Cardiac muscle cell (in vitro differentiated cells and primary cell): Measurements from ENCODE around the gene EBF3. TPM values are rescaled to one million over a fixed set of nuclear protein-coding genes. Genes with fewer than 3 reads are reported as not detected.

Experiments used
- DNase-seq, 2 donors: peaks; one replicate each; pipeline versions ENCODE4 v3.0.0 to v3.0.0-alpha.2; 2010 to 2017; ENCODE audit warnings: low read depth in 1 of 2, low spot score in 1 of 2
- H3K27ac ChIP-seq: fragments of 200-600 bp; sonication (generic); 2 replicates; pipeline ENCODE4 v1.5.1; 2016
- H3K27me3 ChIP-seq: fragments of 200-600 bp; sonication (generic); 2 replicates; pipeline ENCODE4 v1.6.0; 2016; ENCODE audit warnings: control low read depth
- H3K36me3 ChIP-seq: fragments of 200-600 bp; sonication (generic); 2 replicates; pipeline ENCODE4 v1.5.1; 2016; ENCODE audit warnings: control low read depth
- H3K4me1 ChIP-seq: fragments of 200-600 bp; sonication (generic); 2 replicates; pipeline ENCODE4 v1.8.1; 2017; ENCODE audit warnings: low read depth, mild to moderate bottlenecking, mixed run types
- H3K4me3 ChIP-seq: fragments of 200-600 bp; sonication (generic); 2 replicates; pipeline ENCODE4 v1.5.1; 2016; ENCODE audit warnings: mild to moderate bottlenecking
- H3K9me3 ChIP-seq: fragments of 200-600 bp; sonication (generic); 2 replicates; pipeline ENCODE4 v1.5.1; 2017; ENCODE audit warnings: low read depth, mild to moderate bottlenecking, control low read depth
- CTCF ChIP-seq: IDR thresholded peaks from 2 replicates; pipeline ENCODE4 v1.5.1; 2012; ENCODE audit warnings: low read depth, mild to moderate bottlenecking, low read length
- polyA plus RNA-seq: library from polyadenylated mRNA; unstranded; fragments of >200 nt; fragmentation: Nextera tagmentation; extraction: Ambion mirVana; gene quantifications from 2 replicates; pipeline ENCODE4 v1.2.1, GENCODE V29; 2016
- total RNA-seq: library from RNA; depleted of rRNA; stranded (reverse); fragments of >200 nt; gene quantifications from 2 replicates; pipeline ENCODE4 v1.2.3, GENCODE V29; 2016

Gene EBF3
- total and polyA plus RNA-seq, 2 experiments from 2014 or later = 0.61 to 2.8 TPM

DNA sequence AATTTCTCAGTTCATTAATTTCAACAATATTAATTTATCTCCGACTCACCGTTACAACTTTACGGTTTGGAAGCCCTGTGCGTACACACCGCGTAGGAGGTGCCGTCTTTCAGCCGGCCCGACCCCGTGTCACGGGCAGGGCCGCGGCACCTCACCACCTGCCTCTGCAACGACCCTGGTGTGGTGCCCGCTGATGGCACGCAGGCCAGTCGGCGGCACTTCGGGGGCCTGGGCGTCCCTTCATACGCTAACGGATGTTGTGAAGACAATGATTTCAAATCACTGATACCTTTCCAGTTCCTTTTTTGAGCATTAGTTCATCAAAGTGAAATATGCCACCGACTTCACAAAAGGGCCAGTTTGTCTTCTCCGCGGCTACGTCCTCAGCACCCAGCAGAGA, 125.3 kb downstream of the EBF3 start:
- Histone ChIP-seq H3K4me3 (no peak overlapping the region), H3K9me3 (no peaks in the 10 kb centered on the region), H3K4me1 (peaks cover 6% of the 10 kb centered on the region), H3K27ac (no peak overlapping the region), H3K36me3 (no peaks in the 10 kb centered on the region), H3K27me3 (no peaks in the 10 kb centered on the region)
- no peak for DNase-seq
- TF ChIP-seq CTCF = no peak

DNA sequence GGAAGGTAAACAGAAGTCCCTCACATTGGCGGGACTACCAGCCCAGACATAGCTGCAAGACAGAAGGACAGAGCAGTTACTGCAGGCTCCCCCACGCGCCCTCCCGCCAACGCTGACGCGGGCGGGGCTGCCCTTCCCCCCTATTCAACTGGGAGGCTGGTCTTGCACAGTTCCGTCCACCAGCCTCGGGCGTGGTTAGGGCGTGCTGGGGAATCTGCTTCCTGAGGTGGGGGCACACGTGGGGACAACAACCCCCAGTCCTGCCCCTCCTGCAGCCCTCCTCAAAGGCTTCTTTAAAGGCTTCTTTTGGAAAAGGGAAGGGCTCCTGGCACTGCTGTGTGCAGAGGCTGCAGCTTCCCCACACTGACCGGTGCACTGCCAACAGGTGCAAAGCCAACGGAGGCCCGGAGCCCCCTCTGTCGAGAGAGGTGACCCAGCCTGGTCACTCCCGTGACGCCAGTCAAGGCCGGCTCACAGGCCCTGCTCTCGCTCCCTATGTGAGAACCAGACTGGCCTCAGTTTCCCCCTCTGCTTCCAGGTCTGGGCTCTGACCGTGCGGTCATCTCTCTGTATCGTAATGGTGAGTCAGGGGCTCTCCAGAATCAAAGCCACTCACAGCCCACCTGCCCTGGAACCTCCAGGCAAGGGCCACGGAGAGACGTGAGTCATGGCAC, 126.0 kb downstream of the EBF3 start:
- DNase-seq = no peak
- H3K9me3 ChIP-seq = no peaks in the 10 kb centered on the region
- no peak overlapping the region for H3K4me3 ChIP-seq
- peaks cover 12% of the 10 kb centered on the region for H3K4me1 ChIP-seq
- H3K27me3 ChIP-seq = no peaks in the 10 kb centered on the region
- no peak for TF ChIP-seq CTCF
- no peak overlapping the region for H3K27ac ChIP-seq
- no peaks in the 10 kb centered on the region for H3K36me3 ChIP-seq

GRCh38 chr10:129836253-129836652, 127.8 kb downstream of the EBF3 start:
- Histone ChIP-seq H3K4me1 (peaks cover 12% of the 10 kb centered on the region), H3K36me3 (no peaks in the 10 kb centered on the region), H3K27ac (no peak overlapping the region), H3K4me3 (no peak overlapping the region), H3K9me3 (no peaks in the 10 kb centered on the region), H3K27me3 (no peaks in the 10 kb centered on the region)
- TF ChIP-seq CTCF = no peak
- no peak for DNase-seq

DNA sequence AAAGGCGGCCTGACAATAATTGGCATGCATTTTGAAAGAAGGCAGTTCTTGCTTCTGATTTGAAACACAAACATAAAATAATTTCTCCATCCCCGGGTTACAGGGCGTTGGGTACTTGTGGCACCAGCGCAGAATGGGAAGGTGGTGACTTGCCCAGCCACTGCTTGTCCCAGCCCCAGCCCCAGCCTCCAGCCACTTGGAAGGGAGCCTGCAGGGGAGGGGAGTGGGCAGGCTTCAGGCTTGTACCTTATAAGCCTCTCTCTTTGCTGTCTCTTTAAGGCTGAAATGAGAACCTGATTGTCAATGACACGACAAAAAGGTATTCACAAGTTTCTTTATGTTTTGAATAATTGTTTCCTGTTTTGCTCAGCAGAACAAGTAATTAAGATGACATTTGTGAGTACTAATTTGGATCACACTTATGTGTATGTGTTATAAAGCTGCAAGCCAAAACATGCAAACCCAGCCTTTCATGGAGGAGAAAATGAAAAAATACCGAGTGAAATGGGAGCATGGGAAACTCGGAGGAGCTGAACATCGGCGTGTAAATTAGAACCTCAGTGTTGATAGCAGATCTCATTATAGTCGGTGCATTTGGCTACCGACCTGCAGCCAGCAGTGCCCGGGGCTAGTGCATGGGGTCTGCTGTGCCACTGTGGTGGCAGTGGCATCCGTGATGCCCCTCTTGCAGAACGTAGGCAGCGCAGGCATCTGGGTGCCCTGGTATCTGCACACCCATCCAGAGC, 129.9 kb downstream of the EBF3 start:
- H3K9me3 ChIP-seq = no peaks in the 10 kb centered on the region
- H3K27me3 ChIP-seq = no peaks in the 10 kb centered on the region
- DNase-seq = peak in 1 of 2 donors; percentile 14
- H3K4me3 ChIP-seq = no peak overlapping the region
- H3K4me1 ChIP-seq = peaks cover 12% of the 10 kb centered on the region
- no peaks in the 10 kb centered on the region for H3K36me3 ChIP-seq
- H3K27ac ChIP-seq = no peak overlapping the region
- no peak for TF ChIP-seq CTCF

DNA sequence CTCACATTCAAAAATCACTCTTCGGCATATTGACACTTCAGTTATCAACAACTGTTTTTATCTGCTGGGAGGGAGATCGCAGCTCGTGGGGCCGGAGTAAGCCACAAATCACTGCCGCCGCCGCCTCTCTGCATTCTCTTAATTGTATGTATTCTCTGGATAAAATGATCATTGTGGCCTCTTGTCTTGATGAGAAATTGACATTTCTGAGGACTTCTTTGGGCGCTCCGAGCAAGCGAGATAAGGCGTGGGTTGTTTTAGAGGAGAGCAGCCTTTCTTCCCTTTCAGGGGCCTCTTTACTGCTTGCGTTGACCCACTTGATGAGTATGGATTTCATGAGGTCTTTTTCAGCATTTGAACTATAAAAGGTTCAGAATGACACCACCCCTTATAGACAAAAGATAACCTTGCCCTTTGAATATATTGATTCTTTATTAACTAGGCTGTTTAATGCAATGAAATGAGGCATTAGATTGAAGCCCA, 130.6 kb downstream of the EBF3 start:
- no peak overlapping the region for H3K4me3 ChIP-seq
- no peak overlapping the region for H3K27ac ChIP-seq
- H3K9me3 ChIP-seq = no peaks in the 10 kb centered on the region
- no peak for DNase-seq
- H3K4me1 ChIP-seq = peaks cover 12% of the 10 kb centered on the region
- H3K36me3 ChIP-seq = no peaks in the 10 kb centered on the region
- TF ChIP-seq CTCF = no peak
- H3K27me3 ChIP-seq = no peaks in the 10 kb centered on the region
